Fibroblast of upper back skin (primary cell): ENCODE data around the gene CAMSAP1.

ENCODE experiments used
- DNase-seq: peaks from one replicate; pipeline ENCODE4 v3.0.0-alpha.2; 2013

The CAMSAP1 gene

DNA sequence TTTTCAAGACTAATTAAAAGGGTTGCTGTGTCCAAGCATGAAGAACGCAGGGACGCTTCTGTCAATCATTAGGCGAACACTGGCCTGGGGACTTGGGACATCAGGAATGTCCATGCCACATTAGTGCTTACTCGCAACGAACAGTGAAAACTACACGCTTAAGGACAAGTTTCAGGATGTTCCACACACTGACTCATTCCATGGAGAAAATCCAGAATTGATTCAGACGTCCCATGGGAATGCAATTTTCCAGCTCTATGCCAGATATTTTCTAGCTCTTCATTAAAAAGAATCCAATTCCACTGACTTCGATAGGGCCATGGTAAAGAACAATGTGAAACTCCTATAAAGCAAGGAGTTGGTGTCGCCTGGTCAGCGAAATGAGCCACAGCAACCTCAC lies 98.2 kb downstream of the CAMSAP1 start:
- DNase-seq = peak; percentile 79

DNA sequence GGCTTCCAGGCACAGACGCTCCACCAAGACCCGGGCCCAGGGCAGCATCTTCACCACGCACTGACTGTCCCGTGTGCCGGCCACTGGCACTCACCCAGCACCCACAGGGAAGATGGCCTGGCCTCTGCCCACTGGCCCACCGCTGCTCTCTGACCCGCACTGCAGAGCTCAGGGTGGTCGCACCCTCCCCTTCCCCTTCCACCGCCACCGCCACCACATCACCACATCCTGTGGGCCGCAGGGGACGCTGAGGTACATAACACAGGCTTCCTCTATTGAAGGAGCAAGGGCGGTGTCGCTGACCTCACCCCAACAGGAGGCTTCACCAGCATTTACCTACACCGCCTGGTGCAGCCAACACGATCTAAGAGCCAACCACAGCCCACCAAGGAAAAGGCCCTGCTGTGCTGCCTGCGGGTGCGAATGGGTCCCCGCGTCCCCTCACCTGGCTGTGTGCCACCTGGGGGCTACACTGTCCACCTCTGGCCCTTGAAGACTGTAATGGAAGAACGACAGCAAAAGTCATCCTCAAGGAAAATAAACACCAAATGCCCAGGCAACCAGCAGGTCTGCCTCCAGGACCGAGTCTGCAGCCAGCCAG lies 101.8 kb downstream of the CAMSAP1 start:
- DNase-seq = no peak

DNA sequence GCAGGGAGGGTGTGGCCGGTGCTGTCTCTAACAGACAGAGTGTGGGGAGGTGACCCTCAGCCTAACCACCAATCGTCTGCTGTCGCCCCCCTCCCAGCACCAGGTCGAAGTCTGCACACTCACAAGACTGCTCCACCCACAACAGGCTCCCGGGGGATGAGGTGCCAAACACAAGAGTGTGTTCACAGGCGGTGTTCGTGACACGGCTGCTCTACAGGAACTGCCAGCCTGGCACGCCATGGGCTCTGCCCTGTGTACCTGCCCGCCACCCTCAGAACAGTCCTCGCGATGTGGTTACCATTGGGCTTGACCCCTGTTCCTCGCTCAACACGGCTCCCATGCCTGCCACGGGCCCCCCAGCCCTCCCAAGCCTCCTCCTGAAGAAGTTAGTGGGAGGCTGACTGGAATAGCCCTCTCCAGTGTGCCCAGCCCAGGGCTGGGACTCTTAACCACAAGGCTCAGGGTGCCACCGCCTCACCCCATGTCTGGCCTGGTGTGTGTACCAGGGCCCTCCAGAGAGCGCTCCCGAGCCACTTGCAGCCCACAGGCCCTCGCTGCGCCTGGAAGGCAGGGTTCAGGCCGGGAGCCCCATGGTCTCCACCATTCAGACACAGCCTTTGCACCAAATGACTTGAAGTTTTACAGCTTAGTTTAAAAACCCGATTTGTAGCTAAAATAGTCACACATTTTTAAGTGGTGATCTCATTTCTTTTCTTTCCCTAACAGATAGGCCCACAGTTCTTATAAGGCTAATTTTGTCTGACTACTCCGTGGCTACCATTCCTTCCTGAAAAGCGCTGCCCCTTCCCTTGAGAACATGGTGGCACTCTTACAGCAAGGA lies 102.5 kb downstream of the CAMSAP1 start:
- peak; percentile 18 for DNase-seq

DNA sequence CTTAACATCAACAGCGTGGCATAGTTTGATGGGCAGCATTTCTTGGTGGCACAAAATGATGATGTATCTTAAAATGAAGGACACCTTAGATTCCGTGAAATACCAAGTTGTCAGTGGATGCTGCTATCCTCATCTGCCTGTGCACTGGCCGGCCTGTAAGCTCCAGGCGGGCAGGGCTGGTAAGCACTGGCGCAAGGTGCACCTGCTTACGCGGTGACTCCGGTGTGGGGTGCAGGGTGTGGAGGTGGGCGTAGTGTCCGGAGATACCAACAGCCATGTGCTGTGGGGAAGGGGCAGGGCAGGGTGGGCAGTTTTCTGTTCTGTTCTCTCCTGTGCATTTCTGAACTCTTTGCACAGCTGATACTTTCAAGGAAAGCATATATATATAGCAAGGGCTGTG lies 103.9 kb downstream of the CAMSAP1 start:
- no peak for DNase-seq

- no peak for DNase-seq
Measured at GRCh38 chr9:135802876-135803419, 104.4 kb downstream of the CAMSAP1 start.

- DNase-seq = no peak
Measured at GRCh38 chr9:135801070-135801469, 106.3 kb downstream of the CAMSAP1 start.

GRCh38 chr9:135799261-135799660 lies 108.1 kb downstream of the CAMSAP1 start:
- DNase-seq = no peak

DNA sequence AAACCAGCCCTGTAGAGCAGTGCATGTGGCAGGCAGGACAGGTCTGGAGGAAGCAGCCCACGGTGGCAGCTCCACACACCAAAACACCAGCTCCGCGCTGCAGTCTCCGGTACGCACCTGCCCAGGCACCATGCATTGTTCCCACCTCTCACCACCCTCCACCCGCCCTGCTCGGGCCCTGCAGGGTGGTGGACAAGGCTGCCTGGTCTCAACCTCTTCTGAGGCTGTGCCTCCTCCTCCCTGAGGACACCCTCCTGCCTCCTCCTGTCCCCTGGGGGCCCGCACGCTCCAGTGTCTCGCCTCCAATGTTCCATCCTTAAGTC lies 109.1 kb downstream of the CAMSAP1 start:
- no peak for DNase-seq

DNA sequence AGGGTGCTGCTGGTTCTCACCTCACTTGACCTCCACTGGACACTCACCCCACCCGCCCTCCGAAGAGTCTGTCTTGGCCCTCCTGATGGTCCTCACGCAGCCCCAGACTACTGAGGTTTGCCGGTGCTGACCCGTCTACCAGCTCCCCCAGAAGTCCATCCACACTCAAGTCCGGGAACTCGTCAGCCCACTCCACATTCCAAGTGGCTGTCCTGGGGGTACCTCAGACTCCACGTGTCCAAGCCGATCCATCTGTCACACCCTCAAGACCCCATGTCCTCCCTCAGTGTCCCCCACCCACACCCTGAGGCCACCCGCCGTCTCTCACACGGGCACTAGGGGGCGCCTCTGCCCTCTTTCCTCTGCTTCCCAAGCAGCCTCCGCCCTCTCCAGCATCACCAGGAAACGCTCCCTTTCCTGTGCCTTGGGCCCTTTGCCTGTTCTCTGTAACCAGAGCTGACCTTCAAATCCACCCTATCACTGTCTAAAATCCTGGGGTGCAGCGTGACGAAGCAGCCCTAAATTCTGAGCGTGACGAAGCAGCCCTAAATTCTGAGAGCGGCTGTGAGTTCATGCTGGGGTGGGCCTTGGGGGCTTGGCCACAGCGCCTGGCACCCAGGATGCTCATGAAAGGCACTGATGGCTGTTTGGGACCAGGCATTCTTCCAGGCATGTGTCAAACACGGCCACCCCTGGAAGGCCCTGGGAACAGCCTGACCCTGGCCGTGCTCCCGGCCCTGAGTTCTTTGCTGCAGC lies 109.7 kb downstream of the CAMSAP1 start:
- DNase-seq = peak; percentile 30

- no peak for DNase-seq
Measured at GRCh38 chr9:135796784-135797485, 110.4 kb downstream of the CAMSAP1 start.

DNA sequence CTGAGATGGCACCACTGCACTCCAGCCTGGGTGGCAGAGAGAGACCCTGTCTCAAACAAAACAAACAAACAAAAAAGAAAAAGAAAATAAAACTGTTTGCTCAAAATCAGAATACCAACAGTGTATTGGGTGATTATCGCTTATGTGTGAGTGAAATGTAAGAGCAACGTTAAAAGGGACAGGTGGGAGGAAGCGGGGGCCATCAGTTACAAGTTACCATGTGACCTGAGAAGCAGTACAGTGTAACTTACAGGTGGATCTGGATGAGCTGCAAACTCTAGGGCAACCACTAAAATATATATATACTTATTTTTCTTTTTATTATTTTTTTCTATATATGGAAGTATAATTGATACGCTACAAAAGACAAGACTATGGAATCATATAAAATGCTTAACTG lies 112.0 kb downstream of the CAMSAP1 start:
- DNase-seq = no peak

DNA sequence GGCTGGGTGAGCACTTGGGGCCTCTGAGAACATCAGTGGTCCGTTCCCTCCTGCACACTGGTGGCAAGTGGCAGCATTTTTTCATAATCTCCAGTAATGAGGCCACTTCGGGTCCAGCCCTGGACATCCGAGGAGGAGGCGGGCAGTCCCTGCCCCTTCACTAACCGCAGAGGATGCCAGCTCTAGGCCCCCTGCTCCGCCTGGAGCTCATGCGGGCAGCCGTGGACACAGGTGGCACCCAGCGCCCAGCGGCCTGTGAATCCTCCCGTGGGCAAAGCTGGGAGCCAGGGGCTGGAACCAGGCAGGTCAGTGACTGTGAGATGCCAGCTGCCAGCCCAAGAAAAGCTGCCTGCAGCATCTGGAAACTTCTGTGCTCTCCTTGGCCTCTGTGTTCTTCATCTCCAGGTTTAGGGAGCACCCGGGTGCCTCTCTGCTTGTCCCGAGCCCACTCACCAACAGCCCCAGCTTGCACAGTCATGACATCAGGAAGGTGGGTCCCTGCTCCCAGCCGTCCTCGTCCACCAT lies 112.9 kb downstream of the CAMSAP1 start:
- DNase-seq = no peak

- no peak for DNase-seq
Measured at GRCh38 chr9:135794057-135794335, 113.3 kb downstream of the CAMSAP1 start.

- DNase-seq = no peak
Measured at GRCh38 chr9:135793221-135794056, 113.9 kb downstream of the CAMSAP1 start.

DNA sequence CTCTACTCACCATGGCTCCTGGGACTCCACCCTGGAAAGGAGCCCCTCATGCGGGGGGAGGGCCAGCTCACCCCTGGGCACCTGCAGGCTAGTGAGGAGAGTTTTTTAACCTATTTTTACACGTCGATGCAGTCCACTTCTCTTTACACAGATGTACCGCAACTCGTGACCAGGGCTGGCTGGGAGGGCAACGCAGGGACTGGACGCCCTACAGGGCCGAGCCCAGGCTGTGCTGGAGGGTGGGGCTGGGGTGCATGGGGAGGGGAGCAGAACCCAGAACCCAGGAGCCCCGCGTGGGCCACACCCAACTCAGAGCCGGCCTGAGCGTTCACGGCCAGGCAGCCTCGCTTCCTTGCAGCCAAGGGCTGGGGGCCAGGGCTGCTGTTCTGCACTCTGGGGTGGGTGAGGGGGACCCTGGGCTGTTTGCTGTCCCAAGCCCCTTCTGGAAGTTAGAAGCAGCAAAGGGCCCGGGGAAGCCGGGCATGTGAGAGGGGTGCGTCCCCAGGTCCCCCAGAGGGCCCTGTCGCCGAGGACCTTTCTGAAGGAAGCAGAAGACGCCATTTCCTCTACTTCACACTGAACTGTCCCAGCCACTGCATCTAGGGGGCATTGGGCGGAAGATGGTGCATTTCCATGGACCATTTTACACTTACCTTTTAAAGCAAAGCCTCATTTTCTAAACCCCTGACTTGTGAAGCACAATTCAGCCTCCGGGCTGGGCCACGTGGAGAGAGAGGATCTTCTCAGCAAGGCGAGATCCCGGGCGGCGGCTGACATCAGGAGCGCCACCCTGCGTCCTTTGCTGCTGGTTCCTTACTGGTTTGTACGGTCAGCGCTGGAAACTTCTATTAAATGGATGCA lies 114.8 kb downstream of the CAMSAP1 start:
- DNase-seq = no peak

- DNase-seq = no peak
Measured at GRCh38 chr9:135791431-135792267, 115.7 kb downstream of the CAMSAP1 start.

DNA sequence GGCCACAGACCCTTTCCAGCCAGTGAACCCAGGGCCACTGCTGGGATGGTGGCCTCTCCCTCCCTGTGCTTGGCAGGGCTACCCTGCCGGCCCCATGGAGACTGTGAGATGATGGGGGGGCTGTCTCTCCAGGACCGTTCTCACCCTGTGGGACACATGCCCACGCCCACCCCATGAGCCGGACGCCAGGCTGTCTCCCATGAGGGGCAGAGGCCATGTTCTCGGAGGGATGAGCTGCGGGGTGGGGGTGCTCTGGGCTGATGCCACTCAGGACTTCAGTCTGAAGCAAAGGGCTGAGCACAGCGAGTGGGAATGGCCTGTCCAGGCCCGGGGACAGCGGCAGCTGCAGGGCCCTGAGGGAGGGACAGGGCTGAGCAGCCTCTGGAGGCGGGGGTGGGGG lies 116.5 kb downstream of the CAMSAP1 start:
- DNase-seq = no peak

DNA sequence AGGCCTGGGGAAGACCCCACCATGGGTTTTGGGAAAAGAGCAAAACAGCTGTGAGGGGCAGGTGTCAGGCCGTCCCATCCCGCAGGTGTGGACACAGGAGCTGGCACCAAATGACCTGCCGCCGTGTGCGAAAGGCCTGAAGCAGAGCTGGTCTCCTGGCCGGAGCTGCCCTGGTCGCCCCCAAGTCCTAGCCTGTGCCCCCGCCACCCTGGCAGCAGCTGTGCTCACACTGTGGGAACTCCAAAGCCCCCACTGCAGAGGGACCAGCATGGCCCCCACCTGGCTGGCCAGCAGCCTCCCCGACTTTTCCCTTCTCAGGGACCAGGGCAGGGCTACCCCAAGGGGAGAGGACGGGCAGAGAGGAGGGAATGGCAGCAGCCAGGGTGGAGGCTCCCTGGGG lies 117.0 kb downstream of the CAMSAP1 start:
- DNase-seq = no peak

DNA sequence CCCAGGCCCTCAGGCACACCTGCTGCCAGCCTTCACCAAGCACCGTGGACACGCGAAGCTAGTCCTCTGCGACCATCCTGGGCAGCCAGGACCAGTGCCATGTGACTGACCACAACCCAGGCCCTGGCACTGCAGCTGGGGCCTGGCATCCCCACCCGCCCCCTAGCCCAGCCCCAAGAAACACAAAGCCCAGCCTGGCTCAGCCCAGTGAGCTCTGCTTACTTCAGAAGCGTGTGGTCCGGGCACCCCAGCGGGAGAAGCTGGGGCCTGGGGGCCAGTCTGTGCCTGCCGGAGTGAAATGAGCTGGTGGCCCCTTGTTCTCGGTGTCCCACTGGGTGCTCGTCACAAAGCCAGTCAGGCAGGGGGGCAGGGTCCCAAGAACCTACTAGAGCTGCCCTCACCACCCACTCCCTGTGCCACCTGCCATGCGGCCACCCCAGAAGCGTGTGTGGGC lies 117.5 kb downstream of the CAMSAP1 start:
- no peak for DNase-seq
